GM21367 (cell line): ENCODE measurements around the gene CAPZB.

ENCODE experiments used
- ATAC-seq: cut with Tn5 transposase; IDR thresholded peaks from one replicate; pipeline ENCODE4 v1.9.1; 2021; ENCODE audit not compliant: unreplicated experiment

Gene CAPZB

DNA sequence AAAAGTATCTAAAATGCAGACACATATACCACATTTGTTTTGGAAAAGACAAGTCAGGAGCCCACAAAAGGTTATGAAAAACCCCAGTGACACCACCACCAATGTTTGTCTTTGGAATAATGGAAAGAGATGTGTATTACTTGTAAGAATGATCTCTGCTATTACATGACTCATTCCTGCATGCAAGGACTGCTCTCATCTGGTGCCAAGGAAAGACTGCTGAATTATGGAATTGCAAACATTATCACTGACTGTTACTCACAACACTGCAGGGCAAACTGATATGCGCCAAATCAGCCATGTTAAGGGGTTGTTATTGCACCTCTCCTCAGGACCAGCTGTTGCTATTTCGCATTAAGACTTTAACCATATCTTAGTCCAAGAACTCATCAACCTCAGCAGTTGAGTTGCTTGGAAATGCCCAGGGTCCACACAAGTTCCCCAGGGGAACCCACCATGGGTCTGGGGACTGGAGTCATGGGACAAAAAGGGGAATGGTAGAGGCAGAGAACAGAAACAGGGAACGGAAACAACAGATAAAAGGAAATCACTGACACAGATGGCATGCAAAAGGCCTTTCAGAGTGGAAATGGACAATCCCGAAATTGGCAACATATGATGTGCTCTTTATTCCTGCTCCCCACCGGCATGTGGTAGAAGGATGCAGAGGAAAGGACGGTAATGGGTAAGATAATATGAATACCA lies 34.4 kb downstream of the CAPZB start:
- no peak for ATAC-seq

DNA sequence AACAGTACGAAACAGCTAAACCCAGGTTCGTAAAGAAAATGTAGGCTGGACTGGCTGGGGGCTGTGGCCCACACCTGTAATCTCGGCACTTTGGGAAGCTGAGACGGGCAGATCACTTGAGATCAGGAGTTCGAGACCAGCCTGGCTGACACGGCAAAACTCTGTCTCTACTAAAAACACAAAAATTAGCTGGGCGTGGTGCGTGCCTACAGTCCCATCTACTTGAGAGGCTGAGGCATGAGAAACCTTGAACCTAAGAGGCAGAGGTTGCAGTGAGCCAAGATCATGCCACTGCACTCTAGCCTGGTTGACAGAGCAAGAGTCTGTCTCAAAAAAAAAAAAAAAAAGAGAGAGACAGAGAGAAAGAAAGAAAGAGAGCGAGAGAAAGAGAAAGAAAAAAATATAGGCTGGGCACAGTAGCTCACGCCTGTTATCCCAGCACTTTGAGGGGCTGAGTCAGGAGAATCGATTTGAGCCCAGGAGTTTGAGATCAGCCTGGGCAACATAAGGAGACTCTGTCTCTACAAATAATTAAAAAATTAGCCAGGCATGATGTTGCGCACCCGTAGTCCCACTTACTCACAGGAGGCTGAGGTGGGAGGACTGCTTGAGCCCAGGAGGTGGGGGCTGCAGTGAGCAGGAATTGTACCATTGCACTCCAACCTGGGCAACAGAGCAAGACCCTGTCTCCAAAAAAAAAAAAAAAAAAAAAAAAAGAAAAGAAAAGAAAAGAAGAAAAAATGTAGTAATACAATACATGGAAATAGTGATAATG lies 35.7 kb downstream of the CAPZB start:
- no peak for ATAC-seq

DNA sequence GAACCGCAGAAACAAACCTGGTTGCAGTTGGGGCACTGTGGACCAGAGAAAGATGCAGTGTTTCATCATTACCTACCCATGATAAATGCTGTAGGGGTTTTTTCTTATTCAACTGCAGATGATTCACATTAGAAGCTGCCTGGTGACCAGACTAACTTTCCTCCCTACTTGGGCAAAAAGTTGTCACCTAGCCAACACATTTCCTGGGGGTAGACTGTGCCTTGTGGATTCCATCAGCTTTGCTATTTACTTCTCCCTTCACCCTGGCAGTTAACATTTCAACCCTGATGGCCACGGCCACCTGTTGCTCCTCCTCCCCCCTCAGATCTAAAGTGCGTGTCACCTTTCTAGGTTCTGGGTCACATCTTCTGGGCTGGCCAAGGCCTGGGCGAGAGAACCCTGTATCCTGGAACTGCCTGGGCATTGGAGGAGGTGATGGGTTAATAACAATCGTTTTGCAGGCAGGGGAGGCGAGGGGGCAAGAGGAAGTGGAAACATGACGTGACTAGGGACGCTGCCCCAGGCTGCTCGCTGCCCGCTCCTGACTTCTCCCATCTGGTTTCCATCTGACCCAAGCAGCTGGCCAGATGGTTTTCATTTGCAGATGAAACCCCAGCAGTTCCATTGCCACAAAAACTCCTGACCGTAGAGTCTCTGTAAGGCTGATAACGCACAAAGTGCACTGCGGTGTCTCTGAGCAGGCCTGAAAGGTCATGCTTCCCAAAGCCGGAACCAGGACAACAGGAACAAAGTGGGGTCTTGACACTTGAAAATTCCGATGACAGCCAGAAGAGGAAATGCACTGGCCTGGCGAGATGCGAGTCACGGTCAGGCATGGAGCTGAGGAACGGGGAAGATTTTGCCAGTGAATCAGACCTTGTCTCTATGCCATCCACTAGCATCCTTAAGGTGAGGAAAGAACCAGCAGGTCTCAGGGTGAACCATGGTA lies 36.6 kb downstream of the CAPZB start:
- no peak for ATAC-seq

DNA sequence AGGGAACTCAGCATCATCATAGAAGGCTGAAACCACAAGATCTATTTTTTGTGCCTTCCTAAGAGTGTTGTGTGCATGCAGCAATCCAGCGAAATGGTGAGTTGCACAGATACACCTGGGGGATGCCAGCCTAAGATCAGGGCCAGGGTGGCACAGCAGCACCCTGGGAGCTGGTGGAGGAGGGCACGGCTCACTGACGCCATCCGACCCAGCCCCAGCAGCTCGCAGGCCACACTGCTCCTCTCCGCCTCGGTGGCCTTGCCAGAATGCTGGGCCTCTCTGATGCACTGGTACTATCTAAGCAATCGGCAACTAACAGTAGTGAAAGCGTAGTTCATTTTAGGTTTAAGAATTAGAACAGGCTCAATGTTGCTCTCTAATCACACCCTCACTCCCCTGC lies 37.8 kb downstream of the CAPZB start:
- ATAC-seq, result no peak

DNA sequence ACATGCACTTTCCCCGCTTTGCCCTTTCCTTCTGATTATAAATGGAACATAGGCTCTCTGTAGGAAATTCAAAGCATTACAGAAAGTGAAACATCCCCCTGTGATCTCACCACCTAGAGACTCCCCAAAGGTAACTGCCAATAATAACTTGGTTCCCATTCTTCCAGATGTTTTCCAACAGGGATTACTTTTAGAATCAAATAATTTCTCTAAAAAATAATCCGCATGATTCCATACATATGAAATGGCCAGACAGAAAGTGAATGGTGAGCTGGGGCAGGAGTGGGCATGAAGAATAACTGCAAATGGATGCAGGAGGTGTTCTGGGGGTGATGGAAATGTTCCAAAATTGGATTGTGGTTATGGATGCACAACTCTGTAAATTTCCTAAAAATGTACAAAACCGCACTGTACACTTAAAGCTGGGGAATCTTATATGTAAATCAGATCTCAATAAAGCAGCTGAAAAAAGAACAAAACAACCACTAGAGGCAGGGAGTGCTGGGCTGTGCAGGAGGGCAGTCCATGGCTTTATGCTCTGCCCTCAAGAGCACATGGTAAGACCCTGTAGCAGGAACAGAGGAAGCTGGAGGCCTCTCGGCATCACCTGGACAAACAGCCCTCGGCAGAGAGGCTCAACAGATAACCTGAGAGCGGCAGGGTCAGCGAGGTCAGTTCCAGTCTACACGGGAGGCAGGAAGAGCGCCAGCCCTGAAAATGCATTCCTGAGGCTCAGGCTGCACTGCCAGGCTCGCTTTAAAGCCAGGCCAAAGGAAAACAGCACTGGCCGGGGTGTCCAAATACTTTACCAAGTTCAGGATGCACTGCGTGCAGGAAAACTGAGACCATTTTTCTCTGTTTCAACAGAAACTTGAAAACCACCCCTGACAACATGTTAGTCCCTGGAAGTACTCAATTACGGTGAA lies 39.7 kb downstream of the CAPZB start:
- ATAC-seq, result no peak

DNA sequence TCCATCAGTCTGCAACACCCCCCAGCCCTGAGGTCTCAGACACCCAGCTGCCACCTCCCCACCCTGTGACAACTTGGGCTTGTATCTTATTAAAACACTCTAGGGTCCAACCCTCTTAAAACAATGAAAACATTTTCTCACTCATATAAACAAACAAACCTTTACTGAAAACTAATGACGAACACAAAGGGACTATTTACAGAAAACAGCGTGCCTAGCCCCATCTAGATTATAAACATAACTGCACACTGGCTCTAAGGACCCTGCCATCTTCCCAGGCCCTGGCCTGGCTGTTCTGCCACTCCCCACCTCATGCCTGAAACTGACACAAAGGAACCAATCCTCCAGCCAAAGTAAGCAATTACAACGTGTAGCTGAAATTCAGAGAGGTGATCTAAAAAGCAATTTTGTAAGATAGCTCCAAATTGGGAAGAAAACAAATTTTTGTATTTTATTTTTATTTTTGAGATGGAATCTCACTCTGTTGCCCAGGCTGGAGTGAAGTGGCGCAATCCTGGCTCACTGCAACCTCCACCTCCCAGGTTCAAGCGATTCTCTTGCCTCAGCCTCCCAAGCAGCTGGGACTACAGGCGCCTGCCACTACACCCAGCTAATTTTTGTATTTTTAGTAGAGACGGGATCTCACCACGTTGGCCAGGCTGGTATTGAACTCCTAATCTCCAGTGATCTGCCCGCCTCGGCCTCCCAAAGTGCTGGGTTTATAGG lies 40.9 kb downstream of the CAPZB start:
- ATAC-seq, result no peak

DNA sequence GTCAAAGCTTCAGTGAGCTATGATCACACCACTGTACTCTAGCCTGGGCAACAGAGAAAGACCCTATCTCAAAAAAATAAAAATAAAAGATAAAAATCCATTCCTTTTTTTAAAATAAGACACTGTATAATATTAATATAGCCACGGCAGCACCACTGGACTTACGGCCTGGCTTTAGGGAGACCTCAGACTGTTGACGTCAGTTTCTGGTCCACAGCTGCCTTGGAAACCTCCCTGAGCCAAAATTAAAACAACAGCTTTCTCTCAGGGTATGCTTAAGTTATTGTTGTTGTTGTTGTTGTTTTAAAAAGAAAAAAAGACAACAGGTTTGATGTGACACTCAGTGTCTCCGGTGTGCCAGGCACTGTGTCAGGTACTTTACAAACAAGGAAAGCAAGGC lies 42.0 kb downstream of the CAPZB start:
- no peak for ATAC-seq

DNA sequence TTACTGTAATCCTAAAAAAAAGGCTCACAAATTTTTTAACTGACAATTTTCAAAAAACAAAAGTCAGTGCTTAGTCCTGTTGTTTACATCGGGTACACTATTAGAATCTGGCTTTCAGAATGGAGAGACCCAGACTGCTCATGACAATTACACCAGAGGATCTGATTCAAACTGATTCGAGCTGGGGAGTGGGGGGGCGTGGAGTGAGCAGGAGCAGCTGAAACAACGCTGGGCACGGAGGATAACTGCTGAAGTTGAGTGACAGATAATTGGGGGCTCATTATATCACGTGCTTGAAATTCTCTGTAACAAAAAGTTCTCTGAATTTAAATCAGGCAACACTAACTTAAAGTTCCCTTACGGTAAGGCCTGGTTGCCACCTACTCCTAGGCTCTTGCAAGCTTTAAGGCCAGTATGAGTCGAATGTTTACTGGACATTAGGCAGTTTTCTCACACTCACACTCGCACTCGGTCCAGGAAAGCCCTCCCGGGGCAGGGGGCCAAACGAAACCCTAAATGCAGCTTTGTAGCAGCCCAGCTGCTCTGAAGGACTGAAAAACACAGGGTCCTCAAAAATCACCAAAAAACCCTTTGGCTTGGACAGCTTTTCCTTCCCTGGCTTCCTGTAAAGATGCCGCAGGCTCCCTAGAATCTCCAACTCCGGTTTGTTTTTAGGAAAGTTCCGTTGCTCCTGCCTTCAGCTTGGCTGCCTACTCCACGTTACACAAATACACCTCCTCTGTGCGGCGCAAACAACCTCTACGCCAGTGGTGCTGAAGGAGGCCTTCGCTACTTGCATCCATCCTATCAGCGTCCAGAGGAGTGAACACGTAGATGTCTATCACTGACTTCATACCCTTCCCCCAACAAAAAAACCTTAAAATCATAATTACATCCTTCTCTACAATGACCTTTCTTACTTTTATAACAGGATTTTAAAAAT lies 42.9 kb downstream of the CAPZB start:
- no peak for ATAC-seq

DNA sequence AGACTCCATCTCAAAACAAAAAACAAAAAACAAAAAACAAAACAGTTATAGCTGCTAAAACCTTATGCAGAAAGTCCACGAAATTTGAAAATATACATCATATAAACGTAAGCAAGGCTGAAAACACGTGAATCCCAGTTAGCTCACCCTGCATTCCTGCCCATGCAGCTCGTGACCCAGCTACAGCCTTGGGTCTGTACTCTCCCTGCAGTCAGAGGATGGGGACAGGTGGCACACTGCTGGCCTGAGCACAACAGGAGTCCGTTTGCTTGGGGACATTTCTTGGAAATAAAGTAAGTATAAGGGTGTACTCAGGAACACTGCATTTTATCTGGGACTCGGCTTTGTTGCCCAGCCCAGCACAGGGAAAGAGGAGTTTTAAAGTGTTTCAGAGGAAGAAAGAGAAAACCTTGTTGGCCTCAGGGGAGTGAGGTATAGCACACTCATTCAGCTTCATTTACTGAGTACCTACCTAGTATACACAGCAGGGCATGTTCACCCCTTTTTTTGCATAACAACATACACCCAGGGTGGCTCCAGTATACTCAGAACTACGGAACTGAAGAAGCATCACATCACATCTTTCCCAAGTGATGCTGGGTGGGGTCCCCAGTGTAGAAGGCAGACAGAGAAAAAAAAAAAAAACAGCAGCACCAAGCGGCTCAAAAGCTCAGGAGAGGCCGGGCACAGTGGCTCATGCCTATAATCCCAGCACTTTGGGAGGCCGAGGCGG lies 44.1 kb downstream of the CAPZB start:
- ATAC-seq, result no peak

DNA sequence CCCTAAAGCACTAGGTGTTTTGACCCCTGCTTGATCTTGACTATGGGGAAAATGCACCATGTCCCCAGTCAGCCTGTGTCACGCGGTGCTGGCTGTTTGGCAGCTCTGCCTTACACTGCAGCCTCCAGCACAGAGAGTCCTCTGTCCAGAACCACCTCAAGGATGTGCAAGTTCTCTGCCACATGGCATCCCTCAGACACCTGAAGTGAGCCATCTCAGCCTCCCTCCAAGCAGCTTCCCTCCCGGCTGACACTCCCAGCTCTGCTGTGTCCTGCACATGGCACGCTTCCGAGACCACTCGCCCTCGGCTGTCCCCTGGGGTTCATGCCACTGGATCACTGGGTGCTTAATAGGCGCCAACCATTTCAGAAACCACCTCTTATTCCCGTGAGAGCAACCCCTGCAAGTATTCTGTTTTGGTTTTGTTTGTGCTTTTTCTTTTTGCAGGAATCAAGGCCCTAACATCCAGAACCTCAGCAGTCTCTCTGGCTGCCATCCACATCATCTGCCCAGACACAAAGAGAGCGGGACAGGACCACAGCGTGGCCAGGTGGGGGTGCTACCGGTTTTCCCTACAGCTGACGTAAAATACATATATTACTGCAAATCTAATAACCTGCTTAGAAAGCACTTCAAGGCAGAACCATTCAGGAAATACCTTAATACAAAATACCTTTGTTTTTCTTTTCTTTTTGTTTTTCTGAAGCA lies 45.7 kb downstream of the CAPZB start:
- ATAC-seq, result no peak

DNA sequence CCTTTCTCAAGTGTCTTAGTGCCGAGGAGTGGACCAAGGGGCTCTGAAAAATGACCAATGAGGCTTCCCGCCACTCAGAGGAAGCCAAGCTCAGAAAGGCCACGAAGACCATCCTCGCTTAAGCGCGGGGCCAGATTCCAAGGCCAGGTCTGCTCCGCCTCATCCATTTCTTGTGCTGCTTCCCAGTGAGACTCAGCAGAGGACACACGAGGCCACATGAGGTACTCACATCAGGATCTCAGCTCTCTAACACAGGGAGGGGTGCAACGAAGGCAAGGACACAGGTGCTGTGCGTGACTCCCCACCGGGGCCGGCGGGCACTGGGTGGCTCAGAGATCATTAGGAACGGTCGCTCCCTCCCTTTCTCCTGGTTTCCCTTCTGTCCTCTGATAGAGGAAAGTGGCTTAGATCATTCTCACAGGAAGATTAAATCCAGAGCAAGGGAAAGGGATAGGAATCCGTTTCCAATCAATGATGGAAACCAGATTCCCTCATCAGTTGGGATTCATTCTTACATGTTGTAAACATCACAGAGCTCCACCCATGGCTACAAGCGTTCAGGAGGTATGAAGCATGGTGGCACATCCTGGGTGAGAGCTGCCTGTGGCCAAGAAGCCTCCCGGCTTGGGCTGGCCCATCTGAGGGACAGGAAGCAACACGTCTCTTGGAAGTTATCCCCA lies 46.7 kb downstream of the CAPZB start:
- no peak for ATAC-seq

DNA sequence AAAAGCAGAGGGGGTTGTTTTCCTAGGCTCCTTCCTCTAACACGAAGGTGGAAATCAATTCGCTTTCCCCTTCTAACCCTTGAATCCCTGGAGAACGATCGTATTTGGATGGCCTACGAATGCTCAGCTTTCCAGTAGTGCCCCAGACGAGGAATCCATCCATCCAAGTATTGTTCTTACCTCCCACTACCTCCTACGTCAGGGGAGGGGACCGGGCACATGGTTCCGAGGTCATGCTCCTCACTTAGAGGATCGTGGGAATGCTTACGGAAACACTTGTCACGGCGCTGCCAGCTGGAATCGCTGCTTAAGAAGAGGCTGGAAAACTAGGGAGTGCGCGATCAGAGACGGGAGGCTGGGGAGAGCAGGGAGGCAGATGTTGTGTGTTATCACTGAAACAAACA lies 47.4 kb downstream of the CAPZB start:
- ATAC-seq, result no peak

DNA sequence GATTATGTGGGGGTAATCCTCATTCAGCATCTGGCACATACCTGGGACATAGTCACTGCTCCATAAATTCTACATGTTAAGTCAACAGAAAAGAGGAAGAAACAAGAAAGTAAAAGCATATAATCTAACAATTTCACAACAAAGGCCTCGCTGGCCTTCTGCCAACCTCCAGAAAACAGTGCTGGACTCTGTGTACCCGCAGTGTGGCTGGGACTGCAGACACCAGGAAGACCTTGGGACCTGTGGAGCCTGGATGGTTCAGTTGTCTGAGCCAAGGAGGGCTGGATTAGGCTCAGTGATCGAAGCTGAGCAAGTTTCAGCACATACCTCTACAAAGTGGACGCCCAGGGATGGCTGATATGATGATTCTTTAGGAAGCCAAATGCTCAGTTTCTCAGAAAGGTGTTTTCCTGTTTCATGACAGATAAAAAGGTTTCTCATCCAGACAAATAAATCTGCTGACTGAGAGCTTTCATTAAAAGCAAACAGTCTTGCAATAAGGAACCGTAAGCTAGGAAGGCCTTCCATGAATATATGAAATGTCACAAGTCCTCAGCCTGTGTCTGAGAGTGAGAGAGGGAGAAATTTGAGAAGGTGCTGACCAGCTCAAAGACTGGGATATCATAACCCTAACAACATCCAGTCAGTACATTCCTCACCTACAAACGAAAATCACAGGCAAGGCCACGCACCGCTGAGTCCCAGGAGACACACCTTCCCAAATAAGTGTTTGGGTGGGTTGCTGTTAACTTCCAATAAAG lies 48.4 kb downstream of the CAPZB start:
- ATAC-seq, result no peak

DNA sequence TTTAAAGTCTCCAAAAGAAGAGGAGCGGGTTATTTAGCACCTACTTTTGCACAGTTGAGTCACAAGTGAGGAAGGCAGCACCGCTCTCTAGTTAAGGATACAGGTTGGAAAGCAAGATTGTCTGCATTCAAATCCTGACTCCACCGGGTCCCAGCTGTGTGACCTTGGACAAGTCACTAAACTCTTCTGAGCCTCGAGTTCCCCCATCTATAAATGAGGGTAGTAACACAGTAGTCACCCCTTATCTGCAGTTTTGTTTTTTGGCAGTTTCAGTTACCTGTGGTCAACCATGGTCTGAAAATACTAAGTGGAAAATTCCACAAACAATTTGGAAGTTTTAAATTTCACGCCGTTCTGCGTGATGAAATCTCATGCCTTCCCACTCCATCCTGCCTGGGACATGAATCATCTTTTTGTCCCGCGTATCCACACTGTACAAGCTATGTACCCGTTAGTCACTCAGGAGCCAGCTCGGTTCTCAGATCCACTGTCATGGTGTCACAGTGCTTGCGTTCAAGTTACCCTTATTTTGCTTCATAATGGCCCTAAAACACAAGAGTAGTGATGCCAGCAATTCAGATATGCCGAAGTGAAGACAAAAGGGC lies 49.4 kb downstream of the CAPZB start:
- no peak for ATAC-seq

DNA sequence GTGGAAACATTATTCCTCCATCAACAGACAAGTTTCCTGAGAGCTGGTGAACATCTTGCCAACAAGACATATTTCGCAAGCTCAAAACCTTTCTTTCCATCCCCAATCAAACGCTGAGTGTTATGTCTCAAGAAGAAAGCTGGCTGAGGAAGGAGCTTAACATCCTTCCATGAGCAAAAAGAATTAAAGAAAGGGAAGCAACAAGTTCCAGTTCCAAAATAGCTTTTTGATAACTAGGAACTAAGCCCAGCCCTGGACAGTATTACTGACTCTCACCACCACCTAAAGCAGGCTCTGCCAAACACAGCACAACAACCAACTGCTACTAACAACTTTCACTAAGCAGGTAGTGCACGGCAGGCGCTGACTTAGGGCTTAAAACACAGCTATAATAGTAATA lies 50.2 kb downstream of the CAPZB start:
- no peak for ATAC-seq

DNA sequence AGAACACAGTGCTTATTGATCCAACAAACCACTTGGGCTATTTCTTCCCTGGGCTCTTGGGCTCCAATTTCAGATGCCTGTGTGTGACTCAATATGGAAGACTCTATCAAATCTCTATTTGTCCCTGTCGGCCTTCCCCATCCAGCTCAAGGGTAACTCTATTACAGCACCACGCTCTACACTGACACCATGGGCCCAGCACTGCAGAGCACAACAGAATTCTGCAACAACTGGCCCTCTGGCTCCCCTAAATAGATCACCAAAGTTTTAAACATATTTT lies 51.7 kb downstream of the CAPZB start:
- ATAC-seq, result no peak
